Keratinocyte (primary cell): Measurements from ENCODE around the gene SAMD8. TPM values are rescaled to one million over a fixed set of nuclear protein-coding genes. Genes with fewer than 3 reads are reported as not detected.

Experiments used
- DNase-seq: peaks from one replicate; pipeline ENCODE4 v3.0.0-alpha.2; 2011; ENCODE audit warnings: low read depth, missing footprints, low spot score
- FAIRE-seq: peaks from 2 replicates; lab custom pipeline; 2011; peaks lifted over from hg19 to GRCh38; lab: Jason Lieb, UNC
- H2AFZ ChIP-seq: 2 replicates; pipeline ENCODE4 v1.6.0; 2012; ENCODE audit warnings: low read length, control low read depth, inconsistent platforms; ENCODE audit not compliant: control insufficient read depth
- H3K27ac ChIP-seq: 2 replicates; pipeline ENCODE4 v1.5.1; 2011; ENCODE audit warnings: low read length; ENCODE audit not compliant: control insufficient read depth, insufficient read depth
- H3K27me3 ChIP-seq: 3 replicates; pipeline ENCODE4 v1.6.0; 2011; ENCODE audit warnings: low read length; ENCODE audit not compliant: control insufficient read depth, insufficient read depth; ENCODE audit errors: extremely low read depth
- H3K36me3 ChIP-seq, 2 experiments: 2 replicates in 1 of 2; 3 replicates in 1 of 2; pipeline ENCODE4 v1.5.1; 2011; ENCODE audit warnings: low read length in 2 of 2, mild to moderate bottlenecking in 1 of 2; ENCODE audit not compliant: control insufficient read depth in 2 of 2, insufficient read depth in 2 of 2; ENCODE audit errors: extremely low read depth in 1 of 2
- H3K4me1 ChIP-seq: 3 replicates; pipeline ENCODE4 v1.5.1; 2011; ENCODE audit warnings: low read length; ENCODE audit not compliant: control insufficient read depth, insufficient read depth; ENCODE audit errors: extremely low read depth
- H3K4me2 ChIP-seq: 3 replicates; pipeline ENCODE4 v1.6.0; 2011; ENCODE audit warnings: low read depth, low read length; ENCODE audit not compliant: control insufficient read depth, insufficient read depth; ENCODE audit errors: extremely low read depth
- H3K4me3 ChIP-seq, 3 experiments: fragments of 200-600 bp in 1 of 3; sonication (generic) in 1 of 3; 2 replicates in 2 of 3; 3 replicates in 1 of 3; pipeline ENCODE4 v1.5.1; 2011 to 2016; ENCODE audit warnings: low read length in 3 of 3, mild to moderate bottlenecking in 3 of 3, control low read depth in 2 of 3, inconsistent platforms in 1 of 3, low read depth in 1 of 3, mixed read lengths in 1 of 3, mixed run types in 1 of 3, moderate library complexity in 1 of 3; ENCODE audit not compliant: control insufficient read depth in 2 of 3, insufficient read depth in 2 of 3; ENCODE audit errors: extremely low read depth in 1 of 3
- H3K79me2 ChIP-seq: 2 replicates; pipeline ENCODE4 v1.6.0; 2012; ENCODE audit warnings: low read length; ENCODE audit not compliant: control insufficient read depth, insufficient read depth
- H3K9ac ChIP-seq: 3 replicates; pipeline ENCODE4 v1.6.0; 2011; ENCODE audit warnings: low read length; ENCODE audit not compliant: control insufficient read depth, insufficient read depth; ENCODE audit errors: extremely low read depth
- H3K9me1 ChIP-seq: 3 replicates; pipeline ENCODE4 v1.6.0; 2011; ENCODE audit warnings: low read length; ENCODE audit not compliant: control insufficient read depth, insufficient read depth; ENCODE audit errors: extremely low read depth
- H3K9me3 ChIP-seq: 2 replicates; pipeline ENCODE4 v1.5.1; 2012; ENCODE audit warnings: low read depth, low read length; ENCODE audit not compliant: control insufficient read depth
- H4K20me1 ChIP-seq: 3 replicates; pipeline ENCODE4 v1.6.0; 2011; ENCODE audit warnings: low read length; ENCODE audit not compliant: control insufficient read depth, insufficient read depth; ENCODE audit errors: extremely low read depth
- CTCF ChIP-seq, 3 experiments: IDR thresholded peaks in 1 of 3; conservative IDR thresholded peaks in 1 of 3; optimal IDR thresholded peaks in 1 of 3; 2 replicates in 2 of 3; 3 replicates in 1 of 3; pipeline versions ENCODE3 to v1.5.1; 2011; ENCODE audit warnings: low read length in 3 of 3, mild to moderate bottlenecking in 3 of 3, moderate library complexity in 2 of 3, control low read depth in 1 of 3, inconsistent platforms in 1 of 3; ENCODE audit not compliant: insufficient read depth in 2 of 3; ENCODE audit errors: extremely low read depth in 1 of 3
- EZH2 ChIP-seq: IDR thresholded peaks from one replicate; pipeline ENCODE4 v1.6.1; 2012; ENCODE audit warnings: inconsistent platforms, mild to moderate bottlenecking, low read length, moderate library complexity
- dilution Hi-C: fragments of 300-500 bp; cut with MboI; formaldehyde crosslinking; loops from one replicate; pipeline ENCODE4 v1.7.0; 2020; ENCODE audit warnings: low sequenced_read_pairs; ENCODE audit not compliant: extremely low pct_ligation_motif_present
- polyA minus RNA-seq, 3 experiments: library from RNA; depleted of rRNA, polyadenylated mRNA; stranded (reverse); fragments of >200 nt; gene quantifications; 1 replicate in 1 of 3; 2 replicates in 1 of 3; 3 replicates in 1 of 3; pipeline ENCODE4 v1.2.3, GENCODE V29; 2011
- polyA plus RNA-seq, 5 experiments: library from polyadenylated mRNA; depleted of rRNA in 3 of 5; stranded (reverse) in 3 of 5; stranded (forward) in 1 of 5; unstranded in 1 of 5; fragments of >200 nt; gene quantifications; 1 replicate in 1 of 5; 2 replicates in 3 of 5; 3 replicates in 1 of 5; pipeline versions ENCODE4 v1.2.1 to v1.2.3, GENCODE V29; 2011 to 2012; ENCODE audit warnings: missing spikeins in 2 of 5, low read depth in 1 of 5, low replicate concordance in 1 of 5

Gene SAMD8
- polyA plus RNA-seq (16.4 to 33.4 TPM (median 31.7 TPM) in 3 replicates), polyA minus RNA-seq (20.0 to 60.4 TPM (median 59.8 TPM) in 3 replicates)
- polyA plus RNA-seq (2011; ENCODE audit: low read depth), result 13.4 TPM
- 10.4 and 23.6 TPM in 2 replicates for polyA plus RNA-seq (2011; cell fraction: cytosol; rRNA removed)
- 37.7 and 41.1 TPM in 2 replicates for polyA plus RNA-seq (2011; cell fraction: nucleus; rRNA removed)
- 9.7 and 11.6 TPM in 2 replicates for polyA plus RNA-seq (2012; ENCODE audit: low replicate concordance)
- 15.7 TPM for polyA minus RNA-seq (2011; cell fraction: cytosol; rRNA and poly(A)+ RNA removed)
- polyA minus RNA-seq (2011; cell fraction: nucleus; rRNA and poly(A)+ RNA removed), result 26.5 and 72.8 TPM in 2 replicates

- Histone ChIP-seq H3K9ac (peak within 1 kb of the TSS; percentile 94), H3K36me3 (peaks cover 0 to 2% of the 10 kb centered on the region in 2 experiments), H3K4me1 (peaks cover 24% of the 10 kb centered on the region), H3K9me1 (no peaks in the 10 kb centered on the region), H3K27ac (peak within 1 kb of the TSS; percentile 91), H4K20me1 (no peaks in the 10 kb centered on the region), H3K79me2 (peaks cover 40% of the 10 kb centered on the region), H3K9me3 (no peaks in the 10 kb centered on the region), H2AFZ (peak within 1 kb of the TSS; percentile 79), H3K4me2 (peak within 1 kb of the TSS; percentile 96), H3K4me3 (peak within 1 kb of the TSS; percentile 77 to 97 (median 93)), H3K27me3 (no peaks in the 10 kb centered on the region)
- no peak for FAIRE-seq
- no peak for TF ChIP-seq EZH2
- no peak for TF ChIP-seq CTCF (optimal IDR thresholded peaks at IDR 0.05 in 1 of 3, IDR thresholded peaks at IDR 0.05 in 1 of 3, conservative IDR thresholded peaks at IDR 0.05 in 1 of 3; ENCODE audit: extremely low read depth in 1 of 3, insufficient read depth in 2 of 3, low read length in 3 of 3)
- dilution Hi-C loops, result no loop called here
- peak; percentile 68 for DNase-seq
Observed at GRCh38 chr10:75111365-75111906, at the start of gene SAMD8. SAMD8 (plus strand) TSS chr10:75111656; CDS start chr10:75150529, 38,873 bp downstream.

GRCh38 chr10:75061709-75062505 is 49.5 kb upstream of the SAMD8 start:
- H4K20me1 ChIP-seq, result no peaks in the 10 kb centered on the region
- H3K27me3 ChIP-seq, result no peaks in the 10 kb centered on the region
- peaks cover 10% of the 10 kb centered on the region for H3K4me1 ChIP-seq
- FAIRE-seq (no peak), DNase-seq (no peak)
- H3K27ac ChIP-seq, result no peak overlapping the region
- H3K79me2 ChIP-seq, result no peaks in the 10 kb centered on the region
- peak overlapping the region; percentile 47 for H2AFZ ChIP-seq
- no peaks in the 10 kb centered on the region for H3K9me1 ChIP-seq
- H3K4me2 ChIP-seq, result no peak overlapping the region
- no peaks in the 10 kb centered on the region for H3K36me3 ChIP-seq
- no peak overlapping the region for H3K9ac ChIP-seq
- TF ChIP-seq EZH2 (no peak), CTCF (optimal IDR thresholded peaks at IDR 0.05 in 1 of 3, IDR thresholded peaks at IDR 0.05 in 1 of 3, conservative IDR thresholded peaks at IDR 0.05 in 1 of 3; ENCODE audit: extremely low read depth in 1 of 3, insufficient read depth in 2 of 3, low read length in 3 of 3) (no peak)
- no peaks in the 10 kb centered on the region for H3K9me3 ChIP-seq
- H3K4me3 ChIP-seq, result no peak overlapping the region
- dilution Hi-C loops, result no loop called here
